H1 (cell line): ENCODE data around the gene NMRAL1. TPM values are rescaled to one million over a fixed set of nuclear protein-coding genes. Genes with fewer than 3 reads are reported as not detected.

ENCODE experiments used
- CTCF ChIA-PET: fragments of 300-600 bp; sonication (Branson Sonifier 250); formaldehyde crosslinking; loops from one replicate; lab custom pipeline; 2021; ENCODE audit not compliant: partially characterized antibody; lab: Charles Lee
- POLR2A ChIA-PET: fragments of 300-600 bp; sonication (Branson Sonifier 250); formaldehyde crosslinking; loops from one replicate; lab custom pipeline; 2021; ENCODE audit warnings: inconsistent platforms; ENCODE audit not compliant: partially characterized antibody; lab: Charles Lee
- DNase-seq, 2 experiments: peaks; one replicate each; pipeline versions ENCODE4 v3.0.0 to v3.0.0-alpha.2; 2010 to 2022; ENCODE audit warnings: low spot score in 2 of 2, low read depth in 1 of 2, mixed read lengths in 1 of 2
- FAIRE-seq: peaks from 2 replicates; lab custom pipeline; 2011; peaks lifted over from hg19 to GRCh38; lab: Jason Lieb, UNC
- H2AFZ ChIP-seq: 2 replicates; pipeline ENCODE4 v1.8.1; 2012; ENCODE audit warnings: low read length, inconsistent platforms
- H2AK5ac ChIP-seq: 2 replicates; pipeline ENCODE4 v1.6.1; 2013; ENCODE audit warnings: low read depth, low read length
- H2BK120ac ChIP-seq: replicated peaks from 2 replicates; pipeline ENCODE3; 2013; ENCODE audit warnings: low read depth, low read length, inconsistent platforms
- H2BK12ac ChIP-seq: 2 replicates; pipeline ENCODE4 v1.6.1; 2013; ENCODE audit warnings: low read depth, low read length
- H2BK15ac ChIP-seq: 2 replicates; pipeline ENCODE4 v1.6.1; 2013; ENCODE audit warnings: low read length
- H2BK20ac ChIP-seq: 2 replicates; pipeline ENCODE4 v1.6.1; 2013; ENCODE audit warnings: low read length
- H2BK5ac ChIP-seq: 2 replicates; pipeline ENCODE4 v1.6.1; 2013; ENCODE audit warnings: low read depth, low read length
- H3K14ac ChIP-seq: 2 replicates; pipeline ENCODE4 v1.6.1; 2013; ENCODE audit warnings: inconsistent platforms; ENCODE audit not compliant: insufficient read length
- H3K18ac ChIP-seq: 2 replicates; pipeline ENCODE4 v1.6.1; 2013; ENCODE audit warnings: low read length; ENCODE audit errors: extremely low read depth
- H3K23ac ChIP-seq: 2 replicates; pipeline ENCODE4 v1.6.1; 2013; ENCODE audit warnings: inconsistent platforms; ENCODE audit not compliant: insufficient read length
- H3K23me2 ChIP-seq: 2 replicates; pipeline ENCODE4 v1.6.1; 2013; ENCODE audit warnings: low read depth, low read length
- H3K27ac ChIP-seq: 2 replicates; pipeline ENCODE4 v1.6.1; 2011; ENCODE audit warnings: low read depth, low read length, inconsistent platforms
- H3K27me3 ChIP-seq, 4 experiments: replicated peaks in 1 of 4; 1 replicate in 1 of 4; 2 replicates in 3 of 4; pipeline versions ENCODE4 v1.6.1 to v1.8.1; 2011 to 2013; ENCODE audit warnings: low read length in 3 of 4, mild to moderate bottlenecking in 3 of 4, inconsistent platforms in 2 of 4, mixed read lengths in 2 of 4, moderate library complexity in 1 of 4; ENCODE audit not compliant: control insufficient read depth in 3 of 4, insufficient read depth in 3 of 4; ENCODE audit errors: extremely low read depth in 1 of 4
- H3K36me3 ChIP-seq, 4 experiments: 2 replicates each; pipeline versions ENCODE4 v1.6.1 to v1.8.1; 2011 to 2013; ENCODE audit warnings: mild to moderate bottlenecking in 4 of 4, low read length in 3 of 4, moderate library complexity in 2 of 4, control low read depth in 1 of 4, inconsistent platforms in 1 of 4; ENCODE audit not compliant: insufficient read depth in 4 of 4, control insufficient read depth in 2 of 4
- H3K4ac ChIP-seq: replicated peaks from 2 replicates; pipeline ENCODE3; 2013; ENCODE audit warnings: low read length, low read depth, mixed read lengths, inconsistent platforms; ENCODE audit not compliant: insufficient read length
- H3K4me1 ChIP-seq, 4 experiments: replicated peaks in 1 of 4; 1 replicate in 1 of 4; 2 replicates in 3 of 4; pipeline versions ENCODE4 v1.6.1 to v1.8.1; 2011 to 2013; ENCODE audit warnings: low read length in 3 of 4, inconsistent platforms in 2 of 4, mixed read lengths in 1 of 4; ENCODE audit not compliant: insufficient read depth in 4 of 4, control insufficient read depth in 3 of 4
- H3K4me2 ChIP-seq, 2 experiments: 2 replicates each; pipeline versions ENCODE4 v1.6.1 to v1.8.1; 2011 to 2013; ENCODE audit warnings: low read depth in 2 of 2, low read length in 2 of 2, control low read depth in 1 of 2, inconsistent platforms in 1 of 2, mild to moderate bottlenecking in 1 of 2; ENCODE audit not compliant: insufficient read depth in 1 of 2
- H3K4me3 ChIP-seq, 4 experiments: fragments of 200-600, 300-600 bp in 1 of 4; sonication (generic), shearing (Covaris generic), sonication (Bioruptor Twin) in 1 of 4; 2 replicates each; pipeline versions ENCODE4 v1.5.1 to v1.8.1; 2011 to 2016; ENCODE audit warnings: low read length in 4 of 4, low read depth in 3 of 4, control low read depth in 2 of 4, inconsistent platforms in 2 of 4, mild to moderate bottlenecking in 2 of 4, mixed read lengths in 1 of 4, moderate library complexity in 1 of 4; ENCODE audit not compliant: insufficient read depth in 2 of 4; ENCODE audit errors: extremely low read depth in 1 of 4
- H3K56ac ChIP-seq: replicated peaks from 2 replicates; pipeline ENCODE3; 2013; ENCODE audit warnings: low read depth, mild to moderate bottlenecking, mixed read lengths, low read length, inconsistent platforms; ENCODE audit not compliant: insufficient read length
- H3K79me1 ChIP-seq: 2 replicates; pipeline ENCODE4 v1.6.1; 2013; ENCODE audit warnings: low read depth, low read length, control low read depth
- H3K79me2 ChIP-seq, 2 experiments: 2 replicates each; pipeline versions ENCODE4 v1.6.1 to v1.8.1; 2012 to 2013; ENCODE audit warnings: low read length in 2 of 2, mild to moderate bottlenecking in 2 of 2, inconsistent platforms in 1 of 2; ENCODE audit not compliant: insufficient read depth in 2 of 2, control insufficient read depth in 1 of 2
- H3K9ac ChIP-seq, 4 experiments: replicated peaks in 1 of 4; 1 replicate in 1 of 4; 2 replicates in 3 of 4; pipeline versions ENCODE4 v1.6.1 to v1.8.1; 2011 to 2013; ENCODE audit warnings: low read depth in 3 of 4, low read length in 3 of 4, control low read depth in 2 of 4, mild to moderate bottlenecking in 2 of 4, moderate library complexity in 2 of 4, inconsistent platforms in 1 of 4; ENCODE audit errors: extremely low read depth in 1 of 4
- H3K9me3 ChIP-seq, 2 experiments: 2 replicates each; pipeline versions ENCODE4 v1.6.1 to v1.8.1; 2012 to 2013; ENCODE audit warnings: mild to moderate bottlenecking in 2 of 2, moderate library complexity in 2 of 2, control low read depth in 1 of 2, inconsistent platforms in 1 of 2, low read depth in 1 of 2, low read length in 1 of 2, mixed read lengths in 1 of 2; ENCODE audit not compliant: insufficient read depth in 2 of 2
- H4K20me1 ChIP-seq, 2 experiments: replicated peaks in 1 of 2; 2 replicates each; pipeline versions ENCODE3 to v1.8.1; 2011 to 2013; ENCODE audit warnings: inconsistent platforms in 2 of 2, low read length in 2 of 2, mild to moderate bottlenecking in 1 of 2; ENCODE audit not compliant: insufficient read depth in 2 of 2, control insufficient read depth in 1 of 2
- H4K5ac ChIP-seq: 2 replicates; pipeline ENCODE4 v1.6.1; 2013; ENCODE audit warnings: low read length, low read depth, mixed read lengths, inconsistent platforms; ENCODE audit not compliant: insufficient read length
- H4K8ac ChIP-seq: 2 replicates; pipeline ENCODE4 v1.8.0; 2013; ENCODE audit warnings: mild to moderate bottlenecking, moderate library complexity, low read length, inconsistent platforms; ENCODE audit not compliant: insufficient read depth; ENCODE audit errors: extremely low read depth
- H4K91ac ChIP-seq: replicated peaks from 2 replicates; pipeline ENCODE3; 2013; ENCODE audit warnings: low read length, mixed read lengths, inconsistent platforms; ENCODE audit not compliant: insufficient read length
- BACH1 ChIP-seq: IDR thresholded peaks from 2 replicates; pipeline ENCODE4 v1.6.1; 2012; ENCODE audit warnings: low read length, improper control_type of control experiment
- BCL11A ChIP-seq, 2 experiments: IDR thresholded peaks; one replicate each; pipeline ENCODE4 v1.6.1; 2011; ENCODE audit warnings: low read depth in 2 of 2, low read length in 2 of 2, mild to moderate bottlenecking in 2 of 2
- CBX5 ChIP-seq: fragments of 300-800, 300-1000 bp; sonication (generic); IDR thresholded peaks from 2 replicates; pipeline ENCODE4 v1.7.1; 2016; ENCODE audit warnings: antibody characterized with exemption, low read length, low read depth
- CBX8 ChIP-seq: fragments of 300-800, 300-1000 bp; sonication (generic); IDR thresholded peaks from 2 replicates; pipeline ENCODE4 v1.7.1; 2016; ENCODE audit warnings: low read depth, low read length, borderline replicate concordance
- EZH2 ChIP-seq: fragments of 200-600 bp; sonication (generic); IDR thresholded peaks from 2 replicates; pipeline ENCODE4 v1.7.1; 2012; ENCODE audit warnings: low read depth, mild to moderate bottlenecking, moderate library complexity, low read length, inconsistent platforms; ENCODE audit not compliant: severe bottlenecking
- JUN ChIP-seq: IDR thresholded peaks from 2 replicates; pipeline ENCODE4 v1.6.1; 2011; ENCODE audit warnings: low read depth, mild to moderate bottlenecking, improper control_type of control experiment, low read length
- KDM4A ChIP-seq: IDR thresholded peaks from one replicate; pipeline ENCODE4 v1.7.1; 2012; ENCODE audit warnings: low read depth, mild to moderate bottlenecking, moderate library complexity, low read length, inconsistent platforms; ENCODE audit not compliant: severe bottlenecking
- KDM5A ChIP-seq: fragments of 200-600 bp; IDR thresholded peaks from 2 replicates; pipeline ENCODE4 v1.7.1; 2012; ENCODE audit warnings: mild to moderate bottlenecking, low read length, inconsistent platforms, mixed read lengths
- RBBP5 ChIP-seq: IDR thresholded peaks from 2 replicates; pipeline ENCODE4 v1.7.1; 2012; ENCODE audit warnings: low read depth, mild to moderate bottlenecking, inconsistent platforms, low read length, moderate library complexity, borderline replicate concordance
- RNF2 ChIP-seq: fragments of 200-900, 300-1000 bp; sonication (generic); IDR thresholded peaks from 2 replicates; pipeline ENCODE4 v1.7.1; 2016; ENCODE audit warnings: borderline replicate concordance, low read depth, mild to moderate bottlenecking, antibody characterized with exemption, low read length; ENCODE audit not compliant: poor library complexity, severe bottlenecking; ENCODE audit errors: missing control alignments
- SP2 ChIP-seq: IDR thresholded peaks from 2 replicates; pipeline ENCODE4 v1.6.1; 2012; ENCODE audit warnings: mild to moderate bottlenecking, low read length, inconsistent platforms
- TAF1 ChIP-seq: IDR thresholded peaks from 2 replicates; pipeline ENCODE4 v1.6.1; 2011; ENCODE audit warnings: mild to moderate bottlenecking, low read depth, low read length
- WGBS, 2 experiments: shearing (Covaris generic) in 1 of 2; methylation state at CpG; one replicate each; pipeline versions ENCODE4 v1.1.6 to v1.1.7; 2013 to 2015; ENCODE audit warnings: low lambda C conversion rate in 2 of 2, mixed read lengths in 2 of 2, inconsistent platforms in 1 of 2, low coverage in 1 of 2, missing lambda C conversion rate in 1 of 2; ENCODE audit not compliant: insufficient replicate concordance in 2 of 2, insufficient coverage in 1 of 2, insufficient read length in 1 of 2; ENCODE audit errors: extremely low coverage in 1 of 2, missing lambda C conversion rate in 1 of 2; 5-methylcytosine and 5-hydroxymethylcytosine counted together
- polyA plus RNA-seq, 7 experiments: library from polyadenylated mRNA; depleted of rRNA in 3 of 7; stranded (reverse) in 5 of 7; unstranded in 2 of 7; fragments of >200 nt in 5 of 7; fragments of 200-250 nt in 2 of 7; gene quantifications; 1 replicate in 5 of 7; 2 replicates in 1 of 7; 4 replicates in 1 of 7; pipeline versions ENCODE4 v1.2.1 to v1.2.3, GENCODE V29; 2011 to 2013; ENCODE audit warnings: missing spikeins in 2 of 7, mixed read lengths in 2 of 7
- total RNA-seq: library from RNA; stranded (reverse); fragmentation: NEBNext Ultra II Directional; extraction: Animal tissue kit (Norgen Biotek cat#: 25700); gene quantifications from 2 replicates; pipeline ENCODE4 v1.2.1, GENCODE V29; 2021

Gene NMRAL1
- total and polyA plus RNA-seq, 2 of the 8 experiments (the other 6 are each of a cell fraction or from before 2014, with no cell fraction given) = 66.8 to 143 TPM

GRCh38 chr16:4472880-4473279 is 1.5 kb downstream of the NMRAL1 start:
- Histone ChIP-seq H3K23ac (no peak overlapping the region), H3K23me2 (peaks cover 5% of the 10 kb centered on the region; the same call in 1 of the 2 replicates), H2BK5ac (no peak overlapping the region), H3K27me3 (peaks cover 0 to 7% (median 7%) of the 10 kb centered on the region in 4 experiments; a peak in 6 of 7 replicates), H3K4me3 (peak overlapping the region in 2 of 4 experiments; percentile 50 to 99; a peak in 3 of 8 replicates), H2BK15ac (no peak overlapping the region), H3K18ac (no peak overlapping the region), H3K4me1 (peaks cover 0 to 9% (median 3%) of the 10 kb centered on the region in 4 experiments; a peak in 6 of 7 replicates), H4K5ac (no peak overlapping the region), H4K8ac (no peak overlapping the region), H4K91ac (no peak overlapping the region), H3K14ac (no peak overlapping the region), H2BK120ac (no peak overlapping the region), H2AK5ac (no peak overlapping the region), H3K9ac (no peak overlapping the region), H3K27ac (no peak overlapping the region), H3K79me2 (peaks cover 0 to 10% of the 10 kb centered on the region in 2 experiments; a peak in 2 of 4 replicates), H2AFZ (no peak overlapping the region), H3K4me2 (peak overlapping the region in 1 of 2 experiments; percentile 66; a peak in 1 of 4 replicates), H3K36me3 (peaks cover 0 to 13% (median 8%) of the 10 kb centered on the region in 4 experiments; a peak in 7 of 8 replicates), H4K20me1 (peaks cover 2% of the 10 kb centered on the region in 2 experiments), H2BK20ac (no peak overlapping the region), H3K9me3 (peaks cover 0 to 3% of the 10 kb centered on the region in 2 experiments; a peak in 1 of 4 replicates), H3K56ac (no peak overlapping the region), H3K79me1 (peaks cover 2% of the 10 kb centered on the region; the same call in 1 of the 2 replicates), H2BK12ac (no peak overlapping the region), H3K4ac (no peak overlapping the region)
- TF ChIP-seq JUN = no peak
- TF ChIP-seq TAF1 = no peak
- no peak for TF ChIP-seq RBBP5
- no peak for TF ChIP-seq EZH2
- TF ChIP-seq KDM4A = no peak
- no peak for TF ChIP-seq BCL11A (IDR thresholded peaks at IDR 0.05; ENCODE audit: low read depth in 2 of 2, low read length in 2 of 2)
- no peak for TF ChIP-seq CBX8
- no peak for TF ChIP-seq RNF2
- TF ChIP-seq CBX5 = no peak
- TF ChIP-seq BACH1 = no peak
- no peak for TF ChIP-seq KDM5A
- TF ChIP-seq SP2 = no peak
- CTCF ChIA-PET = interaction anchor here (1.0 to 1.6 kb wide), 2 partner anchors 10 to 65 kb away, joined by 4 to 5 read pairs; no protein-coding TSS in a partner anchor
- WGBS, 2 experiments = 66% methylated on average over 4 of the region's 4 CpGs; no CpG with 5 or more reads in 1 of the 2 experiments
- DNase-seq = no peak
- POLR2A ChIA-PET = interaction anchor here (0.6 to 14.4 kb wide), 6 partner anchors 19 to 460 kb away, joined by 3 to 257 read pairs (median 4); partner anchors contain the start of genes CDIP1 and MGRN1
- FAIRE-seq = no peak
